OCI-LY7 (cell line): ENCODE data around the gene MAN1A1. TPM values are rescaled to one million over a fixed set of nuclear protein-coding genes. Genes with fewer than 3 reads are reported as not detected.

ENCODE experiments used
- BruUV-seq: library from RNA; stranded (reverse); fragments of 400-500 nt; replicated peaks from 2 replicates; lab custom pipeline; 2021; lab: Mats Ljungman, UMichigan
- CTCF ChIA-PET: fragments of 300-600 bp; sonication (Branson Sonifier 250); formaldehyde crosslinking; loops from one replicate; lab custom pipeline; 2022; ENCODE audit warnings: antibody characterized with exemption; ENCODE audit not compliant: unreplicated experiment; lab: Charles Lee
- POLR2A ChIA-PET: fragments of 300-600 bp; sonication (Branson Sonifier 250); formaldehyde crosslinking; loops from one replicate; lab custom pipeline; 2022; ENCODE audit warnings: antibody characterized with exemption; lab: Charles Lee
- DNase-seq: peaks from one replicate; pipeline ENCODE4 v3.0.0-alpha.2; 2015; ENCODE audit warnings: low spot score
- H2AFZ ChIP-seq: fragments of 200-600 bp; sonication (generic), shearing (Covaris generic); 2 replicates; pipeline ENCODE4 v1.6.1; 2014; ENCODE audit warnings: mild to moderate bottlenecking, antibody characterized with exemption, low read length, moderate library complexity
- H3K27ac ChIP-seq: fragments of 200-600 bp; sonication (generic); 2 replicates; pipeline ENCODE4 v1.5.1; 2014; ENCODE audit warnings: mixed run types, low read depth, mild to moderate bottlenecking, moderate library complexity, low read length, inconsistent platforms; ENCODE audit not compliant: poor library complexity, severe bottlenecking
- H3K36me3 ChIP-seq: fragments of 200-600 bp; sonication (generic); 2 replicates; pipeline ENCODE4 v1.6.1; 2014; ENCODE audit warnings: mild to moderate bottlenecking, antibody characterized with exemption, low read length, moderate library complexity, mixed read lengths; ENCODE audit not compliant: insufficient read depth
- H3K4me1 ChIP-seq: fragments of 200-600 bp; sonication (generic); 2 replicates; pipeline ENCODE4 v1.5.1; 2014; ENCODE audit warnings: mild to moderate bottlenecking, low read length; ENCODE audit not compliant: insufficient read depth, poor library complexity, severe bottlenecking
- H3K4me2 ChIP-seq: fragments of 200-600 bp; sonication (generic); 2 replicates; pipeline ENCODE4 v1.6.1; 2014; ENCODE audit warnings: mild to moderate bottlenecking, low read length
- H3K4me3 ChIP-seq: fragments of 200-600 bp; sonication (generic); 2 replicates; pipeline ENCODE4 v1.5.1; 2014; ENCODE audit warnings: mild to moderate bottlenecking, low read depth, low read length; ENCODE audit not compliant: poor library complexity, severe bottlenecking
- H3K79me2 ChIP-seq: fragments of 200-600 bp; sonication (generic); 2 replicates; pipeline ENCODE4 v1.6.1; 2016; ENCODE audit warnings: low read depth, mild to moderate bottlenecking, low read length, moderate library complexity, mixed read lengths; ENCODE audit not compliant: insufficient read depth
- H3K9me2 ChIP-seq: fragments of 200-600 bp; sonication (generic); 2 replicates; pipeline ENCODE4 v1.6.1; 2016; ENCODE audit warnings: mild to moderate bottlenecking, low read length, mixed read lengths; ENCODE audit not compliant: insufficient read depth
- H3K9me3 ChIP-seq: fragments of 200-600 bp; sonication (generic); 2 replicates; pipeline ENCODE4 v1.6.1; 2014; ENCODE audit warnings: mild to moderate bottlenecking, mixed run types, low read length, mixed read lengths
- H4K20me1 ChIP-seq: fragments of 200-600 bp; sonication (generic); 2 replicates; pipeline ENCODE4 v1.6.1; 2014; ENCODE audit warnings: mild to moderate bottlenecking, antibody characterized with exemption, low read length, moderate library complexity, mixed read lengths; ENCODE audit not compliant: insufficient read depth
- CTCF ChIP-seq: fragments of 200-600 bp; sonication (generic); conservative IDR thresholded peaks from 2 replicates; pipeline ENCODE4 v1.5.1; 2014; ENCODE audit warnings: mild to moderate bottlenecking, antibody characterized with exemption, low read length, moderate library complexity, mixed read lengths
- EZH2phosphoT487 ChIP-seq: fragments of 200-600 bp; sonication (generic); IDR thresholded peaks from 2 replicates; pipeline ENCODE4 v1.6.1; 2018; ENCODE audit warnings: low read depth, borderline replicate concordance, mild to moderate bottlenecking, mixed run types, antibody characterized with exemption, low read length, moderate library complexity, mixed read lengths
- intact Hi-C: fragments of 100-400 bp; cut with micrococcal nuclease; formaldehyde crosslinking; loops from one replicate; pipeline ENCODE4 v1.10.0; 2022; ENCODE audit not compliant: unreplicated experiment
- total RNA-seq, 2 experiments: library from RNA; depleted of rRNA in 1 of 2; stranded (reverse); fragments of >200 nt in 1 of 2; shearing (Covaris generic) in 1 of 2; gene quantifications; 2 replicates each; pipeline ENCODE4 v1.2.3, GENCODE V29; 2014 to 2022

MAN1A1 gene
- total RNA-seq, 2 experiments from 2014 or later, result 72.4 to 74.3 TPM

GRCh38 chr6:119241111-119241465, 108.5 kb downstream of the MAN1A1 start:
- H3K4me2 ChIP-seq, result no peak overlapping the region
- no peaks in the 10 kb centered on the region for H3K9me2 ChIP-seq
- no peak for TF ChIP-seq CTCF
- H3K9me3 ChIP-seq, result no peaks in the 10 kb centered on the region
- intact Hi-C loops, result no loop called here
- no peaks in the 10 kb centered on the region for H4K20me1 ChIP-seq
- POLR2A ChIA-PET, result interaction anchor here (0.7 kb wide), 1 partner anchor 545 kb away, joined by 3 read pairs; no protein-coding TSS in a partner anchor
- H3K4me3 ChIP-seq, result no peak overlapping the region
- H3K4me1 ChIP-seq, result no peaks in the 10 kb centered on the region
- peaks cover 25% of the 10 kb centered on the region; the same call in 1 of the 2 replicates for H3K79me2 ChIP-seq
- CTCF ChIA-PET, result no interaction called here
- H3K27ac ChIP-seq, result no peak overlapping the region
- no TSS peak for BruUV-seq
- H3K36me3 ChIP-seq, result peaks cover 95% of the 10 kb centered on the region
- H2AFZ ChIP-seq, result no peak overlapping the region
- no peak for DNase-seq

GRCh38 chr6:119240257-119241110, 109.1 kb downstream of the MAN1A1 start:
- no TSS peak for BruUV-seq

More at GRCh38 chr6:119240257-119241110, 109.1 kb downstream of the MAN1A1 start:
- Histone ChIP-seq H3K4me3 (no peak overlapping the region), H3K79me2 (peaks cover 25% of the 10 kb centered on the region; the same call in 1 of the 2 replicates), H3K36me3 (peaks cover 95% of the 10 kb centered on the region), H3K4me2 (no peak overlapping the region), H3K4me1 (no peaks in the 10 kb centered on the region), H4K20me1 (no peaks in the 10 kb centered on the region), H3K27ac (no peak overlapping the region), H2AFZ (no peak overlapping the region), H3K9me3 (no peaks in the 10 kb centered on the region), H3K9me2 (no peaks in the 10 kb centered on the region)
- CTCF ChIA-PET, result no interaction called here
- intact Hi-C loops, result no loop called here
- DNase-seq, result no peak
- POLR2A ChIA-PET, result interaction anchor here (0.7 kb wide), 1 partner anchor 545 kb away, joined by 3 read pairs; no protein-coding TSS in a partner anchor
- no peak for TF ChIP-seq EZH2phosphoT487
- TF ChIP-seq CTCF, result no peak
